Skeletal muscle tissue (tissue), 4 donors: ENCODE data around the gene FKBP7. TPM values are rescaled to one million over a fixed set of nuclear protein-coding genes. Genes with fewer than 3 reads are reported as not detected.

Experiments
- H3K27ac ChIP-seq: one replicate; pipeline ENCODE4 v1.7.0; 2013; ENCODE audit warnings: mild to moderate bottlenecking, low read depth, low read length, inconsistent platforms
- H3K27me3 ChIP-seq, 3 donors: one replicate each; pipeline ENCODE4 v1.7.0; 2013; ENCODE audit warnings: low read length in 3 of 3; ENCODE audit not compliant: control insufficient read depth in 3 of 3, insufficient read depth in 3 of 3
- H3K36me3 ChIP-seq, 3 donors: one replicate each; pipeline ENCODE4 v1.7.0; 2013; ENCODE audit warnings: low read length in 3 of 3; ENCODE audit not compliant: control insufficient read depth in 3 of 3, insufficient read depth in 3 of 3
- H3K4me1 ChIP-seq, 3 donors: one replicate each; pipeline ENCODE4 v1.7.0; 2013; ENCODE audit warnings: low read length in 3 of 3, mild to moderate bottlenecking in 3 of 3; ENCODE audit not compliant: control insufficient read depth in 3 of 3, insufficient read depth in 3 of 3
- H3K4me3 ChIP-seq, 3 donors: one replicate each; pipeline ENCODE4 v1.7.0; 2013; ENCODE audit warnings: low read length in 3 of 3
- H3K9ac ChIP-seq, 3 donors: one replicate each; pipeline ENCODE4 v1.7.0; 2013; ENCODE audit warnings: low read length in 3 of 3, mild to moderate bottlenecking in 3 of 3, moderate library complexity in 2 of 3, low read depth in 1 of 3
- H3K9me3 ChIP-seq, 3 donors: one replicate each; pipeline ENCODE4 v1.7.0; 2013; ENCODE audit warnings: low read length in 3 of 3; ENCODE audit not compliant: control insufficient read depth in 3 of 3
- total RNA-seq: library from RNA; depleted of rRNA; stranded (reverse); fragments of >200 nt; gene quantifications from one replicate; pipeline ENCODE4 v1.2.3, GENCODE V29; 2014
- donor health status: Osteomylitis.

FKBP7 gene
- total RNA-seq, 1 donor from 2014 or later = 35.0 TPM

DNA sequence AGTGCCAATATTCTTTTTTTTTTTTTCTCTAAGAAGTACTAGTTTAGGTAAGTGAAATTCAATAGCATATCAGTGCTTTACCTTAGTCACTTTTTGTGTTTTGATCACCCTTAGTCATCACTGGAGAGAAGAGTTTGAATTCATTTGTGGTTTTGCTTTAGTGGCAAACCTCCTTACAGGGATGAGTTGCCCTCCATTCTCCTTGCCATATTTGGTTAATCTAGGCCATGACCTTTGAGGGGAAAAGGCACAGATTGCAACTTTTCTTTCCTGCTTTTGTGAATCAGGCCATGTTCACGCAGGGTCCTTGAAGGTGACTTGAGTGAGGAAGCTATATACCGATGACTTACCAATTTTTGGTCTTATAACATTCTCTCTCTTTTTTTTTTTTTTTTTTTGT lies 36.3 kb upstream of the FKBP7 start:
- Histone ChIP-seq H3K9me3 (no peaks in the 10 kb centered on the region), H3K4me3 (no peak overlapping the region), H3K27me3 (no peaks in the 10 kb centered on the region), H3K4me1 (no peaks in the 10 kb centered on the region), H3K9ac (no peak overlapping the region), H3K27ac (no peak overlapping the region), H3K36me3 (peaks cover 0 to 11% (median 6%) of the 10 kb centered on the region in 3 donors)

DNA sequence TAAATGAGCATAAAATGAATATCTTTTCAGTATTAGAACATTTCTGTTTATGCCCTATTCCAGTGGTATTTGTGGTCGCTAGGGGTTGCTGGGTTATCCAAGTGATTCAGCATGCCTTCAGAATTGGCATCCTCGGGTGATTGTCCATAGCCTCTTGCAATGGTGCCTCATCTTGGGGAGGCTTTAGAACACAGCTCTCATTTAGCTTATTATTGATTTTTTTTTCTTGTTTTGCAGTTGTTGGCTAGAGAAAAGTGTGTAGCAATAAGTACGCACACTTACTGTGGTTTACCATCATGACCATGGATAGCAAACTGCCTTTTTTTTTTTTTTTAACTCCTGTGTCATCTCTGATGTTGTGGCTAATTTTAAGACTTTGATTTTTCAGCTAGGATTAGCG lies 35.5 kb upstream of the FKBP7 start:
- peaks cover 0 to 14% (median 6%) of the 10 kb centered on the region in 3 donors for H3K36me3 ChIP-seq
- no peaks in the 10 kb centered on the region for H3K4me1 ChIP-seq
- H3K27ac ChIP-seq = no peak overlapping the region
- no peaks in the 10 kb centered on the region for H3K27me3 ChIP-seq
- H3K9ac ChIP-seq = no peak overlapping the region
- H3K4me3 ChIP-seq = no peak overlapping the region
- no peaks in the 10 kb centered on the region for H3K9me3 ChIP-seq

DNA sequence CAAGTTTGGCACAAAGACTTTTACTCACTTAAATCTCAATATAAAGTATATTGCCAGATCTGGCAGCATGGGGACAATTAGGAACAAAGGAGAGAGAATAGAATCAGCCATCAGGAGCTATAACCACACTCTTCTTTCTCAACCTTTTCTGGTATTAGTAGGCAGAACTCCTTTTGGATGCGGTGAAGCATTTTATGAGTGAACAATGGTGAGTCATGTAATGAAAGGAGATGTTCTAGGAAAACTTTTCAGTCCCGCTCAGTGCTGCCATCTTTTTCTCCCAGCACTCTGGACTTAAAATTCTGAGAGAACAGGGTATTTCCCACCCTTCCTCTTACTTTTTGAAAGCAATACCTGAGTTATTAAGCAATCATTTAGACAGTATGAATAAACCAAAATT lies 34.1 kb upstream of the FKBP7 start:
- H3K27me3 ChIP-seq = no peaks in the 10 kb centered on the region
- H3K4me3 ChIP-seq = no peak overlapping the region
- H3K9me3 ChIP-seq = no peaks in the 10 kb centered on the region
- no peaks in the 10 kb centered on the region for H3K4me1 ChIP-seq
- no peak overlapping the region for H3K9ac ChIP-seq
- H3K36me3 ChIP-seq = peaks cover 0 to 12% (median 0%) of the 10 kb centered on the region in 3 donors
- H3K27ac ChIP-seq = no peak overlapping the region

DNA sequence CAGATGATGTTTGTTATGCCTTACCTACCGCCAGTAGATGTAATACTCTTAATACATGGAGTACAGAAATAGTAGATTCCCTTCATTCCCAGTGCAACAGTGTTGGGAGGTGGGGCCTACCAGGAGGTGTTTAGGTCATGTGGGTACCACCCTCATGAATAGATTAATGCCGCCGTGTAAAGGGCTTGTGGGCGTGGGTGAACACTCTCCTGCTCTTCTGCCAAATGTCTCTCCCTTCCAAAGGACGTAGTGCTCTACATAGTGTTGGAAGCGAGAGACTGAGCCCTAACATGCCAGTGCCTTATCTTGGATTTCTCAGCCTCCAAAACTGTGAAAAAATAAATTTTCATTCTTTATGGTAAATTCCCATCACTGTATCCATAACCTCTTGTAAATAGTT lies 32.0 kb upstream of the FKBP7 start:
- no peaks in the 10 kb centered on the region for H3K9me3 ChIP-seq
- no peak overlapping the region for H3K9ac ChIP-seq
- H3K4me3 ChIP-seq = no peak overlapping the region
- H3K36me3 ChIP-seq = peaks cover 0 to 12% (median under 1%) of the 10 kb centered on the region in 3 donors
- no peak overlapping the region for H3K27ac ChIP-seq
- H3K27me3 ChIP-seq = no peaks in the 10 kb centered on the region
- H3K4me1 ChIP-seq = no peaks in the 10 kb centered on the region

DNA sequence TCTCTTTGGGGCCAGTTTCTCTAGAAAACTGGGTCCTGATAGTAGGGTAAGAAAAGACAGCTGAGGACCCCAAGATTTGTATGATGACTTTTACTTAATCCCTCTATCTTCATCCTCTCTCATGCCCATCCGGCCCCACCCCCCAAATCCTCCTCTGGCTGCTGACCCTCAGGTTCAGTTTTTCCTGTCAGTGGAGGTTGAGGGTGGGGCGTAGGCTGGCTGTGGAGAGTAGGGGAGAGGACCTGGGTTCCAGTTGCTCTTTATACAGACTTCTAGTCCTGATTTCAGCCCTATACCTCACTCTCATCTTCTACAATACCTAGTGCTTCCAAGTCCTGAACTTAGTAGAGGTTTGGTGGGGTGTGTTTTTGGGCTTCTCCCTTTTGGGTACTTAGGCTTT lies 30.2 kb upstream of the FKBP7 start:
- H3K4me1 ChIP-seq = no peaks in the 10 kb centered on the region
- H3K27me3 ChIP-seq = no peaks in the 10 kb centered on the region
- H3K36me3 ChIP-seq = peaks cover 0 to 14% (median 11%) of the 10 kb centered on the region in 3 donors
- no peak overlapping the region for H3K4me3 ChIP-seq
- H3K27ac ChIP-seq = no peak overlapping the region
- no peaks in the 10 kb centered on the region for H3K9me3 ChIP-seq
- no peak overlapping the region for H3K9ac ChIP-seq

DNA sequence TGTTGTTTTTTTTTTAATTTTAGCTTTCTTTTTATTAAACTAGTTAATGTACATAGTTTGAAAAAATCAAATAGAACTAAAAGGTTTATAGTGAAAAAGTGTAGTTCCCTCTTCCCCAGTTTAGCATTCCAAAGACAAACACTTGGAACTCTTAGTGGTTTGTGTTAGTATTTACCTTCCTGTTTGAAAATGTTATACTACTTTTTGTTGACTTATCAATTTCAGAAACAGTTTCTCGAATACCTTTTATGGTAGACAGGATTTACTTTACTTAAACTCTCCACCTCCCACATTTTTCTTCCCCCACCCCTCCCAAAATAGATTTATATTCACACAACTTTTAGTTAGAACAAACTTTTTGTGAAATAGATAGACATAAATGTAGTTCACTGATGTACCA lies 28.5 kb upstream of the FKBP7 start:
- Histone ChIP-seq H3K9me3 (no peaks in the 10 kb centered on the region), H3K4me3 (no peak overlapping the region), H3K9ac (no peak overlapping the region), H3K27ac (no peak overlapping the region), H3K27me3 (no peaks in the 10 kb centered on the region), H3K36me3 (peaks cover 3 to 25% (median 24%) of the 10 kb centered on the region in 3 donors), H3K4me1 (no peaks in the 10 kb centered on the region)

DNA sequence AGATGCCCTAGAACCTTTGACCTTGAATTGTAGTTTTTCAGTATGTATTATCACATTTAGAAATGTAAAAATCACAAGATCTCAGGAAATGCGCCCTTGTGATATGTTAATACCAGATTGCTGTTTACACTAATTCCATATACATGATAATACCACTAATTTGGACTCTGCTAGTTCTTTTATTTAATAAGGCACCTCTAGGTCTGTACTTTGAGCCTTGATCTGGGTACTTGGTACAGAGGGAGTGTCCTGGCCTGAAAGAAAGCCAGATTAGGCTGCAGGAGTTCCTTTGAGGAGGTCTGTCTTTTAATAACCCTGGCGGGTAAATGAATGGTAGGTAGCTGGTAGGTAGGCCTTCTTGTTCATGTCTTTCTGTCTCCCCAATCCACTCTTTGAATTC lies 28.1 kb upstream of the FKBP7 start:
- no peak overlapping the region for H3K9ac ChIP-seq
- H3K9me3 ChIP-seq = no peaks in the 10 kb centered on the region
- no peak overlapping the region for H3K4me3 ChIP-seq
- peaks cover 3 to 30% (median 28%) of the 10 kb centered on the region in 3 donors for H3K36me3 ChIP-seq
- no peaks in the 10 kb centered on the region for H3K4me1 ChIP-seq
- H3K27ac ChIP-seq = no peak overlapping the region
- no peaks in the 10 kb centered on the region for H3K27me3 ChIP-seq

DNA sequence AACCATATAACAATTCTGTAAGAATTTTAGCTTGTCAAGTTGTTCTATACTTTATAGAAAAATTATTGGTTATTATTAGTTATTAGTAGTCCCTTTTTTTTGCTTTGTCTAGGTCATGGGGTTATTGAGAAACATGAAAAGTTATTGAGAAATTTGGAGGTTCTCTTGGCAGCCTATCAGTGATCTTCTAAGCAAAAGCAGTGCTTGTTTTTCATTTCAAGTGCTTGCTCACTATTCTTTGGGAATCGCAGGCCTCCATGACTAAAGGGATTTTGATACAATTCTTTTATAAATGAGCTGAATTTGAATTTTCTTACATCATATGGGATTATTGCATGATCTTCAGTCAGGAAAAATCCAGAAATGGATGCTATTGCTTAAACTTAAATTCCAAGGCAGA lies 27.7 kb upstream of the FKBP7 start:
- Histone ChIP-seq H3K4me1 (no peaks in the 10 kb centered on the region), H3K27me3 (no peaks in the 10 kb centered on the region), H3K4me3 (no peak overlapping the region), H3K9me3 (no peaks in the 10 kb centered on the region), H3K9ac (no peak overlapping the region), H3K27ac (no peak overlapping the region), H3K36me3 (peaks cover 7 to 34% (median 31%) of the 10 kb centered on the region in 3 donors)

DNA sequence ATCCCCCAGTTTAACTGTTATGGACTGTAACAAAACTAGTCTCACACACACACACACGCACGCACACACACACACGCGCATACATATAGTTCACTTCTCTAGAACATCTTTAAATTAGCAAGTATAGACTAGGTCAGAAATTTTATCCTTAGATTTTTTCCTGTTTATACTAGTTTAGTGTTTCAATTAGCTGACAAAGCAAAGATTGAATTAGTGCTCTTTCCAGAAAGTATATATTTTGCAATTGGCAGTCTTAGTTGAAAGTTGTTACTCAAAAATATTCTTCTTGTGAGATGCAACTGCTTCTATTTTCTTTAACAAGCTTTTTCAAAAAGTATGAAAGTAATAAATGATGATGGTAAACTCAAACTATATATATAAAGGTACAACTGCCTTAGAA lies 24.4 kb upstream of the FKBP7 start:
- H3K9me3 ChIP-seq = no peaks in the 10 kb centered on the region
- H3K36me3 ChIP-seq = peaks cover 14 to 48% (median 45%) of the 10 kb centered on the region in 3 donors
- no peaks in the 10 kb centered on the region for H3K27me3 ChIP-seq
- H3K4me3 ChIP-seq = no peak overlapping the region
- H3K9ac ChIP-seq = no peak overlapping the region
- no peak overlapping the region for H3K27ac ChIP-seq
- peaks cover 0 to 4% (median 0%) of the 10 kb centered on the region in 3 donors for H3K4me1 ChIP-seq

DNA sequence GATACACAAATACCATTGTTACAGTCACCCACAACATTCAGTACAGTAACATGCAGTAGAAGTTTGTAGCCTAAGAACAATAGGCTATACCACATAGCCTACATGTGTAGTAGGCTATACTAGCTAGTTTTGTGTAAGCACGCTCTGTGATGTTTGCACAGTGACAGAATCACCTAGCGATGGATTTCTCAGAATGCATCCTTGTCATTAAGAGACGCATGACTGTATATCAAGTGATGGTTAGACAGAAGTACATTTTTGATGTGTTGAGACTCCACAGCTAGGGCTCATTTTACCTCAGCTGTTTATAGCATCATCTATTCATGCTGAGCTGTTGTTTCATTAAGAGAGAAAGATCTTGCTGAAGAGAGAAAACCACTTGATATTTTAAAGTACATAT lies 21.2 kb upstream of the FKBP7 start:
- Histone ChIP-seq H3K9me3 (no peaks in the 10 kb centered on the region), H3K27me3 (no peaks in the 10 kb centered on the region), H3K36me3 (peaks cover 20 to 61% (median 54%) of the 10 kb centered on the region in 3 donors)

DNA sequence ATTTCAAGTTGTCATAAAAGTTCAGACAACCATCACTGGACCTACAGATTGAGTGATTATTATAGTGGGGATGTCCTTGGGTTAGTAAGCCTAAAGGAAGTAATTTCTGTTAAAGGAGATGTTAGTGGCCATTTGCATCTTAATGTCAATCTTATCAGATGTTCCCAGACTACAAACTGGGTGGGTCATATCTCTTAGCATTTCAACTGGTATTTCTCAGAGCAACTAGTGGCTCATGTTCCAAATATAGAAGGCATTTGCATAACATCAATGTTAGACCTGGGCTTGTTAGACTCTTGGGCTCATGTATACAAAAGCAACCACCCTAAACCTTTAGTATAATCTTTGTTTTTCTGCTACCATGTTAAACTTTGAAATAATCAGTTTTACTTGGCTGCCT lies 19.7 kb upstream of the FKBP7 start:
- Histone ChIP-seq H3K4me1 (peaks cover 0 to 4% (median 0%) of the 10 kb centered on the region in 3 donors), H3K4me3 (no peak overlapping the region), H3K9ac (no peak overlapping the region), H3K36me3 (peaks cover 23 to 64% (median 60%) of the 10 kb centered on the region in 3 donors), H3K27me3 (no peaks in the 10 kb centered on the region), H3K27ac (no peak overlapping the region), H3K9me3 (no peaks in the 10 kb centered on the region)

More for the DNA sequence above, 21.2 kb upstream of the FKBP7 start:
- Histone ChIP-seq H3K4me1 (peaks cover 0 to 4% (median 0%) of the 10 kb centered on the region in 3 donors), H3K27ac (no peak overlapping the region), H3K4me3 (no peak overlapping the region), H3K9ac (no peak overlapping the region)
